Neural progenitor cell (in vitro differentiated cells): ENCODE measurements around the gene CYFIP1. TPM values are rescaled to one million over a fixed set of nuclear protein-coding genes. Genes with fewer than 3 reads are reported as not detected.

Source experiments
- DNase-seq: peaks from one replicate; pipeline ENCODE4 v3.0.0-alpha.2; 2016; ENCODE audit warnings: low spot score
- H2AFZ ChIP-seq: fragments of 200-600 bp; sonication (generic); replicated peaks from 2 replicates; pipeline ENCODE4 v1.6.1; 2016; ENCODE audit warnings: antibody characterized with exemption
- H3F3A ChIP-seq: fragments of 200-600 bp; sonication (generic); 2 replicates; pipeline ENCODE4 v1.6.1; 2016; ENCODE audit warnings: antibody characterized with exemption, low read depth
- H3K27ac ChIP-seq: fragments of 200-600 bp; sonication (generic); 2 replicates; pipeline ENCODE4 v1.5.1; 2016; ENCODE audit warnings: mild to moderate bottlenecking
- H3K27me3 ChIP-seq: fragments of 200-600 bp; sonication (generic); 2 replicates; pipeline ENCODE4 v1.6.1; 2016; ENCODE audit warnings: mild to moderate bottlenecking, moderate library complexity
- H3K36me3 ChIP-seq: fragments of 200-600 bp; sonication (generic); 2 replicates; pipeline ENCODE4 v1.5.1; 2016
- H3K4me1 ChIP-seq: fragments of 200-600 bp; sonication (generic); 2 replicates; pipeline ENCODE4 v1.6.1; 2016; ENCODE audit warnings: mixed run types
- H3K4me2 ChIP-seq: fragments of 200-600 bp; sonication (generic); 2 replicates; pipeline ENCODE4 v1.6.1; 2016
- H3K4me3 ChIP-seq: fragments of 200-600 bp; sonication (generic); 2 replicates; pipeline ENCODE4 v1.5.1; 2016
- H3K79me2 ChIP-seq: fragments of 200-600 bp; sonication (generic); 2 replicates; pipeline ENCODE4 v1.6.1; 2016; ENCODE audit warnings: low read depth
- H3K9ac ChIP-seq: fragments of 200-600 bp; sonication (generic); 2 replicates; pipeline ENCODE4 v1.6.1; 2016
- H3K9me3 ChIP-seq: fragments of 200-600 bp; sonication (generic); 2 replicates; pipeline ENCODE4 v1.5.1; 2016; ENCODE audit warnings: low read depth
- H4K20me1 ChIP-seq: fragments of 200-600 bp; sonication (generic); 2 replicates; pipeline ENCODE4 v1.6.1; 2016; ENCODE audit warnings: low read depth
- H3K27ac Mint-ChIP-seq: 3 replicates; pipeline ENCODE4 v1.8.0; 2021; ENCODE audit warnings: mixed read lengths
- H3K27me3 Mint-ChIP-seq: 2 replicates; pipeline ENCODE4 v1.8.0; 2022; ENCODE audit warnings: low read depth, mild to moderate bottlenecking, inconsistent platforms, moderate library complexity, mixed read lengths; ENCODE audit not compliant: insufficient read depth
- H3K36me3 Mint-ChIP-seq: 3 replicates; pipeline ENCODE4 v1.8.0; 2021; ENCODE audit warnings: mixed read lengths
- H3K4me1 Mint-ChIP-seq: 3 replicates; pipeline ENCODE4 v1.8.0; 2021; ENCODE audit warnings: mixed read lengths
- H3K4me3 Mint-ChIP-seq: 3 replicates; pipeline ENCODE4 v1.8.0; 2021; ENCODE audit warnings: mild to moderate bottlenecking, moderate library complexity, mixed read lengths
- H3K9me3 Mint-ChIP-seq: 3 replicates; pipeline ENCODE4 v1.8.0; 2020; ENCODE audit warnings: mixed read lengths
- CTCF ChIP-seq: fragments of 200-600 bp; sonication (generic); IDR thresholded peaks from 2 replicates; pipeline ENCODE4 v1.5.1; 2017; ENCODE audit warnings: antibody characterized with exemption, mild to moderate bottlenecking
- EZH2 ChIP-seq: fragments of 200-600 bp; sonication (generic); IDR thresholded peaks from 2 replicates; pipeline ENCODE4 v1.6.1; 2017; ENCODE audit warnings: antibody characterized with exemption, mild to moderate bottlenecking, moderate library complexity
- EZH2phosphoT487 ChIP-seq: fragments of 200-600 bp; sonication (generic); IDR thresholded peaks from 2 replicates; pipeline ENCODE4 v1.6.1; 2017; ENCODE audit warnings: antibody characterized with exemption
- total RNA-seq: library from RNA; depleted of rRNA; stranded (reverse); fragments of >200 nt; gene quantifications from 2 replicates; pipeline ENCODE4 v1.2.3, GENCODE V29; 2015; ENCODE audit warnings: low replicate concordance

The CYFIP1 gene
- total RNA-seq, 1 donor from 2014 or later: 94.6 TPM

- Histone ChIP-seq H3K9ac (no peak overlapping the region), H3K79me2 (no peaks in the 10 kb centered on the region), H4K20me1 (no peaks in the 10 kb centered on the region), H3K27ac (no peak overlapping the region), H3K4me2 (no peak overlapping the region), H3K4me3 (no peak overlapping the region), H3K36me3 (no peaks in the 10 kb centered on the region), H3K9me3 (no peaks in the 10 kb centered on the region), H2AFZ (no peak overlapping the region), H3K4me1 (no peaks in the 10 kb centered on the region), H3F3A (no peaks in the 10 kb centered on the region), H3K27me3 (no peaks in the 10 kb centered on the region)
- Mint-ChIP-seq H3K9me3 (no peaks in the 10 kb centered on the region), H3K36me3 (peaks cover 29% of the 10 kb centered on the region), H3K4me3 (no peak overlapping the region), H3K4me1 (no peaks in the 10 kb centered on the region), H3K27ac (no peak overlapping the region), H3K27me3 (peaks cover 3% of the 10 kb centered on the region)
- no peak for DNase-seq
- TF ChIP-seq CTCF: no peak
- TF ChIP-seq EZH2phosphoT487: no peak
- TF ChIP-seq EZH2: no peak
Observed at GRCh38 chr15:22916606-22917350, 63.4 kb downstream of the CYFIP1 start.

- H3K9me3 ChIP-seq: no peaks in the 10 kb centered on the region
- no peak overlapping the region for H2AFZ ChIP-seq
- no peaks in the 10 kb centered on the region for H4K20me1 ChIP-seq
- H3K9me3 Mint-ChIP-seq: no peaks in the 10 kb centered on the region
- no peaks in the 10 kb centered on the region for H3K36me3 ChIP-seq
- DNase-seq: no peak
- H3F3A ChIP-seq: no peaks in the 10 kb centered on the region
- H3K27me3 ChIP-seq: no peaks in the 10 kb centered on the region
- no peak overlapping the region for H3K4me3 ChIP-seq
- H3K36me3 Mint-ChIP-seq: peaks cover 29% of the 10 kb centered on the region
- H3K9ac ChIP-seq: no peak overlapping the region
- no peak overlapping the region for H3K4me2 ChIP-seq
- no peaks in the 10 kb centered on the region for H3K79me2 ChIP-seq
- no peak overlapping the region for H3K4me3 Mint-ChIP-seq
- no peaks in the 10 kb centered on the region for H3K4me1 ChIP-seq
- TF ChIP-seq EZH2phosphoT487 (no peak), CTCF (no peak), EZH2 (no peak)
- H3K27me3 Mint-ChIP-seq: peaks cover 3% of the 10 kb centered on the region
- no peak overlapping the region for H3K27ac ChIP-seq
- peak overlapping the region; percentile 72 for H3K27ac Mint-ChIP-seq
- H3K4me1 Mint-ChIP-seq: no peaks in the 10 kb centered on the region
Observed at GRCh38 chr15:22915866-22916515, 64.2 kb downstream of the CYFIP1 start.

- H3K27ac Mint-ChIP-seq: no peak overlapping the region
Observed at GRCh38 chr15:22913646-22914380, 66.4 kb downstream of the CYFIP1 start.

More at GRCh38 chr15:22913646-22914380, 66.4 kb downstream of the CYFIP1 start:
- H3K4me3 ChIP-seq: no peak overlapping the region
- H3K27ac ChIP-seq: no peak overlapping the region
- H3K36me3 ChIP-seq: peaks cover 7% of the 10 kb centered on the region
- H3K27me3 Mint-ChIP-seq: peaks cover 4% of the 10 kb centered on the region
- no peak overlapping the region for H2AFZ ChIP-seq
- no peak overlapping the region for H3K4me3 Mint-ChIP-seq
- no peaks in the 10 kb centered on the region for H3K4me1 ChIP-seq
- H3K9me3 ChIP-seq: no peaks in the 10 kb centered on the region
- H3K9ac ChIP-seq: no peak overlapping the region
- no peaks in the 10 kb centered on the region for H4K20me1 ChIP-seq
- no peak overlapping the region for H3K4me2 ChIP-seq
- H3K27me3 ChIP-seq: no peaks in the 10 kb centered on the region
- TF ChIP-seq EZH2 (no peak), EZH2phosphoT487 (no peak), CTCF (no peak)
- H3K4me1 Mint-ChIP-seq: no peaks in the 10 kb centered on the region
- no peaks in the 10 kb centered on the region for H3K9me3 Mint-ChIP-seq
- DNase-seq: no peak
- H3K36me3 Mint-ChIP-seq: peaks cover 39% of the 10 kb centered on the region
- no peaks in the 10 kb centered on the region for H3K79me2 ChIP-seq
- H3F3A ChIP-seq: no peaks in the 10 kb centered on the region
